ENCODE results near the gene USP31. TPM values are rescaled to one million over a fixed set of nuclear protein-coding genes. Genes with fewer than 3 reads are reported as not detected.
"Not testable (repeated sequence)": the region's sequence is repeated elsewhere in the genome, so short reads cannot be mapped to it uniquely, and the experiment has no call there.

USP31 gene
- total RNA-seq, 1 experiment from 2014 or later: 6.8 TPM

DNA sequence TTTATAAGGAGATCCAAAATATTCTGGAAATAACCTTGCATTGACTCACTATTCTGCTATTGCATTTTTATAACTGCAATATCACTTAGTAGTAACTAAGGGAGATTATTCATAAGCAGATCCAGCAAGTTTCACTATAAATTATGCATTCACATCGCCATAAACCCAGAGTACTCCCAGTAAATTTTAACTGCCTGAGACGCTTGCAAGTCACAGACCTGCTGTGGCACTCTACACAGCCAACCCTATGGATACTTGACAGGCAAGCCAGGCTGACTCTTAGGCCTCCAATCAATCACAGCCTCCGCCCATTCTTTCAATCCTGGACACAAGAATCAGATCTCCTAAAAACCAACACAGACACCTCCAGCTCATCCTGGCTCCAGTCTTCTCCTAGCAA lies 28.2 kb downstream of the USP31 start:
- DNase-seq: no peak
- H3K27me3 ChIP-seq: no peaks in the 10 kb centered on the region
- no peak overlapping the region for H3K4me3 ChIP-seq
- no peaks in the 10 kb centered on the region for H3K9me3 ChIP-seq
- H3K36me3 ChIP-seq: no peaks in the 10 kb centered on the region

DNA sequence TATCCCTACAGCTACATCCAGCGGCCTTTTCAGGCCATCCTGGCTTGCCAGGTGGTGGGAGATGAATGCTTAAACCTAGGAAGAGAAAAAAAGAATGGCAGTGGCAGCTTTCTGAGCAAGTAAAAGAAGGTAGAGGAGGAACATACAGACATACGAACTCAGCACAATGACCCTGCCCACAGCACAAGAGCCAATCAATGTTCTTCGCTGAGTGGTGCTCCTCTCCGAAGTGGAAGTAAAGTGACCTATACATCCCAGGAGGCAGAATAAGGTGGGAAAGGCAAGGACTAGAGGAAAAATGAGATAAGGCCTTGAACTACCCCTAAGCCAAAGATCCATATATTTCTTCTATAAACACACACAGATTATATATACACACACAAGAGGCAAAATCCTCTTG lies 28.7 kb downstream of the USP31 start:
- Histone ChIP-seq H3K36me3 (no peaks in the 10 kb centered on the region), H3K9me3 (no peaks in the 10 kb centered on the region), H3K4me3 (no peak overlapping the region), H3K27me3 (no peaks in the 10 kb centered on the region)
- DNase-seq: no peak

DNA sequence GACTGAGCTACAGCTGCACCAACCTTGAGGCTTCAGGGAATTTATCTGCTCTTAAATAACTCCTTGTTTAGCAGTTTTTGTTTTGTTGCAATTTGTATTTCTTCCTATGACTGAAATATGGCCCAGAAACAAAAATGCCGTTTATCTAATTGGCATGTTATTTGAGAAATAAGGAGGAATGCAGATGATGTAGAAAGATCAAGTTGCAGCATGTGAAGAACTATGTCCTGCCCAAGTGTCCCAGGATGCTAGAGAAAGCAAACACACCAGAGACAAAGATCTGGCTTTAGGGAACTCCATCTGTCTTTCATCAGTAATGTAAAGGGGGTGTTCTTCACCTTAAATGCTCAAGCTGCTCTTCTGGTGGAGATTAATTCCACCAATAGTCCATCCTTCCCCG lies 29.7 kb downstream of the USP31 start:
- Histone ChIP-seq H3K36me3 (no peaks in the 10 kb centered on the region), H3K9me3 (no peaks in the 10 kb centered on the region), H3K27me3 (no peaks in the 10 kb centered on the region), H3K4me3 (no peak overlapping the region)
- no peak for DNase-seq

DNA sequence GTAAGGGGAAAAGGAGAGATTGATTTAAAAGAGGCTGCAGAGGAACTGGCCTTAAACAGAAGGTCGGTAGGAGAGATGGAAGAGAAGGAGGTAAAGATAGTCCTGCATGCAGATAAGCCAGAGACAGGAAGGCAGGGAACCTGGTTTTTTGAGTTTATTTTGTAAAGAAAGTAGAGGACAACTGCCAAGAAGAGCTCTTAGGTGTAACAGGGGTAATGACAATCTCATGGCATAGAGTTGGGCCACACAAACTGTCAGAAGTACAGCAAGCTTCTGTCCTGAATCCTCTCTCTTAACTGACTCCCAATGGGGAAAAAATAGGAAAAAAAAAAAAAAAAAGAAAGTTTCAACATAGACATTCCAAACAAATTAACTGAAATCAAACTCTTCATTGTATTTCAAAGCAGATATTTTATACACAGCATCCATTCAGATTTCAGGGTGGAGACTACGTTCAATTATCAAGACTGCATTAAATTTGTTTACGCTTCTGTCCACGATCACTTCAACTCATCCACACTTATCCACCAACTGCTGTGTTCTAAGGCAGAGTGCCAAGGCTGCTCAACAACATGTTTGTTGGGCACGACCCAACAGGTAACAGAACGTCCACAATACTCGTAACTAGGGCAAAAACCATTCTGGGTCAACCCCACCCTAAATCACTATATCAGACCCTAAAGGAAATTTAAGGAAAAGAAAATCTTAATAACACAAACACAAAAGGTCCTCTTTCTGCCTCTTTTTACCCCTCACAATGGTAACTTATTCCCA lies 34.9 kb downstream of the USP31 start:
- peaks cover 11% of the 10 kb centered on the region; the same call in 1 of the 2 replicates for H3K36me3 ChIP-seq
- DNase-seq: no peak
- H3K9me3 ChIP-seq: no peaks in the 10 kb centered on the region
- H3K4me3 ChIP-seq: no peak overlapping the region
- H3K27me3 ChIP-seq: no peaks in the 10 kb centered on the region; the same call in 1 of the 2 replicates

DNA sequence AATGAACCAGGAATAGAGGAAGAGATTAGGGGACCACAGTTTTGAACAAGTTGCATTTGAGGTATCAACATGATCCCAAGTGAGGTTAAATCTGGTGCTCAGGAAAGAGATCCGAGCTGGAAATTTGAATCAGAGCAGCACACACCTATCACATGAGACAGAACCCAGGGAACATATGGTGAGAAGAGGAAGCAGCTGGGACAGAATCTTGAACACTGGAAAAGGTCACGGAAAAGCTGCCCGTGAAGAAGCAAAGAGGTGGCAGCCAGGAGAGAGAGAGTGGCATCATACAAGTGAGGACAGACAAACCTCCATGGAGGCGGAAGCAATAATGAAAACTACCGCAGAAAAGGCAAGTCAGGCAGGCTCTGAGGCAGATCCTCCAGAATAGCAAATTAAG lies 36.1 kb downstream of the USP31 start:
- Histone ChIP-seq H3K9me3 (no peaks in the 10 kb centered on the region), H3K36me3 (peaks cover 11% of the 10 kb centered on the region; the same call in 1 of the 2 replicates), H3K4me3 (no peak overlapping the region), H3K27me3 (no peaks in the 10 kb centered on the region; the same call in 1 of the 2 replicates)
- no peak for DNase-seq

DNA sequence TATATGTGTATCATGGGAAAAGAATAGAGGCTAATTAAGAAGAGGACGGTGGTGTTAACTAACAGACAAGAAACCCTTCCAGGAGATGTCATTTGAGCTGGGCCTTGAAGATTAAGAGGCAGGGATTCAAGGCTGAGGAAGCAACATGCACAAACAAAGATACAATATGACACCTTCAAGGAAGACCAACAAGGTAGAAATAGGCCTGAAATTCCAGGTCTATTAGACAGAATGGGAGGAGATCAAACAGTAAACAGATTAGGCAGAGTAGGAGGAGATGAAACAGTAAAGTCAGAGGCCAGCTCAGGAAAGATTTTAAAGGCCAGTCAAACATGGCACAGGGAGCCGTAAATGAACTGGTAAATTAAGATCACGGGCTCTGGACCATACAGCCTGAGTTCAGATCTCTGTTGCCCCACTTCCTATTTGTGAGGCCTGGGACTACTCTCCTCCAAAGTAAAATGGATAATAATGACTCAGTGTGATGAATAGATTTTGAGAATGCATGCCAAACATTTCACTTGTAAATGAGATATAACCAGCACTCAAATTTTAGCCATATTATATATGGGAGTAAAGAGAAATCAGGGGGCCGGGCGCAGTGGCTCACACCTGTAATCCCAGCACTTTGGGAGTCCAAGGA lies 38.9 kb downstream of the USP31 start:
- DNase-seq: no peak
- no peaks in the 10 kb centered on the region; the same call in 1 of the 2 replicates for H3K27me3 ChIP-seq
- H3K9me3 ChIP-seq: no peaks in the 10 kb centered on the region
- H3K36me3 ChIP-seq: peaks cover 22% of the 10 kb centered on the region
- no peak overlapping the region for H3K4me3 ChIP-seq

DNA sequence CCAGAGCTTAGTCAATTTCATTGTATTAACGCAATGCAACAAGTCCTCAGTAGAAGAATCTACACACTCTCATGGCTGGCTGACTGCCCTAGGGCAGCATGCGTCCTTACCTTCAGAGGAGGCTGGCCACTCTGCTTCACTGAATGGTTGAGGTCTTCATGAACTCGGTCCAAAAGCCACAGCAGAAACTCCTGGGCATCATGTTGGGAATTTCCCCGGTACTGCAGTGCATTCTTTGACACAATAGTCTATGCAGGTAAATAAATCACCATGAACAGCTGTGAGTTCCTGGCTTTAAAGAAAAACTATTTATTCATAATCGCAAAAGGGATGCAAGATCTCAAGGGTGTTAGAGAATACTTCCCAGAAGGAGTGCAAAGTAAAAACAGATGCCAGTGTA lies 41.3 kb downstream of the USP31 start:
- Histone ChIP-seq H3K4me3 (no peak overlapping the region), H3K27me3 (no peaks in the 10 kb centered on the region; the same call in 1 of the 2 replicates), H3K36me3 (peaks cover 27% of the 10 kb centered on the region), H3K9me3 (no peaks in the 10 kb centered on the region)
- no peak for DNase-seq

DNA sequence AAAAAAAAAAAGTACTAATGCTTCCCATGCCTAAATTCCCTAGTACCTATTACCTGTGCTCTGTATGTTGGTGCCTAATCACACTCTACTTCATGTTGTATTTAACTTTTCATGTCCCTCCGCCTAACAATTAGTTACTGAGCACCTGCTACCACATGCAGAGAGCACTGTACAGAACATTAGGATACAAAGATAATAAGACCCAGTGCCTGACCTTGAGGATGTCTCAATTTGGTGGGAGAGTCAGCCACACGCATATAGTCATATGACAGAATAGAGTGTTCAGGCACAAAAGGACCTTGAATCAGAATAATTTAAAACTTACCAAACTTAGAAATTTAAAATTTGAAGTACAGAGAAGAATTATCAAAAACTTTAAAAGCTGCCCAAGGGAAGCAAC lies 42.1 kb downstream of the USP31 start:
- H3K4me3 ChIP-seq: no peak overlapping the region
- H3K27me3 ChIP-seq: no peaks in the 10 kb centered on the region; the same call in 1 of the 2 replicates
- no peaks in the 10 kb centered on the region for H3K9me3 ChIP-seq
- DNase-seq: no peak
- H3K36me3 ChIP-seq: peaks cover 32% of the 10 kb centered on the region

DNA sequence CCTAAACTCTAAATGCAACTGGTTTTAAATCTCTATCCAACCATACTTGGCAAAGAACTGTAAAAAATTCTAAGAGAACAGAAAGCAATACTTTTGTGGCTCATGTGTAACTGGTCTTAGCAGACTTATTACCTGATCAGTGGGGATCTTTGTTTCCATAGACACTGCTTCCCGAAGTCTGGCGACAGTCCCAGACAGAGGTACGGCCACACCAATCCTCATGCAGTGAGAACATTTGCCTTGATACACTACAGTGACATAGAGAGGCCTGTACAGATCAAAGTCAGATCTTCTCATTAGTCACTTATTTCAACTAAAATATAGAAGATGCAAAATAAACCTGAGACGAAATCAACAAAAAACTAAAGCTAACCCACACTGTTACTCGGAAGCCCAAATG lies 43.9 kb downstream of the USP31 start:
- Histone ChIP-seq H3K4me3 (no peak overlapping the region), H3K36me3 (peaks cover 31% of the 10 kb centered on the region), H3K27me3 (no peaks in the 10 kb centered on the region), H3K9me3 (no peaks in the 10 kb centered on the region)
- no peak for DNase-seq

DNA sequence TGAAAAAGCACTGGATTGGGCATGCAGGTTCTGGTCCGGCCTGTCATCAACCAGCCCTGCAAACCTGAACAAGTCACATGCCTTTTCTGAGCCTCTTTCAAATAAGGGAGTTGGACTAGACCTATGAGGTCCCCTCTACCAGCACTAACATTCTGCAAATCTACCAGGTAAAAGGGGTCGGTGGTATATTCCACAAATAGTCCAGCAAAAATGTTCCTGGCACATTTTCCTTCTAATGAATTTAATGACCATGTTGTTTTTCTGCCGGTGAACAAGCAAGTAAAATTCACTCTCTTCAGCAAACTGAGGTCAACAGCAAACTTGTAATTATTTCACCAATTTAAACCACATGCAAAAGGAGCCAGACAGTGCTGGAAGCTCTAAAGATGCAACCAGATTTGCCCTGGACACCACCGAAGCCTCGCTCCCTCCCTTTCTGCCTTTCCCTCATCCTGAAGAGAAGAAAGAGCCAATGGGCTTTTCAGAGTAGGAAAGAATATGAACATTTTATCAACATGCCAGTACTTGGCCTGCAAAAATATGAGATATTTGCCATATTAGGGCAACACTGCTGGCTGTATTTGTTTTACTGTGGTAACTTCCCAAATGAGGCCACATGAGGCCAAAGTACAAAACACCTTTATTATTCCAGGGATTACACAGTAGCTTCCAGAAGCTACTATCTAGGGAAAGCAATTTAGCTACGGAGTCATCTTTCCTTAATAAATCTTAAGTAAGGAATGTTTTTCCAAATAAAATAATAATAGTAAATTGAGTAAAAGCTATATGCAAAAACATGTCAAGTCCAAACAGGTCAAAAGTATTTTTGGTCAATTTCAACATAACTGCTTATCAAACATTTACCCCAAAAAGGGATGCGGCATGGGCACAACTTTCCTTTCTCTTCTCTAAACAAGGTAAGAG lies 45.0 kb downstream of the USP31 start:
- Histone ChIP-seq H3K9me3 (no peaks in the 10 kb centered on the region; the same call in 1 of the 2 replicates), H3K4me3 (no peak overlapping the region), H3K27me3 (no peaks in the 10 kb centered on the region), H3K36me3 (peaks cover 33% of the 10 kb centered on the region)
- no peak for DNase-seq

DNA sequence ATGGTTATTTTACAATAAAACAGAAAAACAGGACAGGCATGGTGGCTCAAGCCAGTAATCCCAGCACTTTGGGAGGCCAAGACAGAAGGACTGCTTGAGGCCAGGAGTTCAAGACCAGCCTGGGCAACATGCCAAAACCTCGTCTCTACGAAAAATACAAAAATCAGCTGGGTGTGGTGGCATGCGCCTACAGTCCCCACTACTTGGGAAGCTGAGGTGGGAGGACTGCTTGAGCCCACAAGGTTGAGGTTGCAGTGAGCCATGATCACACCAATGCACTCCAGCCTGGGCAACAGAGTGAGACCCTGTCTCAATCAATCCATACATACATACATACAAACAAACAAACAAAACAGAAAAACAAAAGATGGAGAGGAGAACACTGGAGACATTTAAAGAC lies 45.6 kb downstream of the USP31 start:
- no peaks in the 10 kb centered on the region for H3K27me3 ChIP-seq
- H3K4me3 ChIP-seq: no peak overlapping the region
- peaks cover 4% of the 10 kb centered on the region for H3K9me3 ChIP-seq
- H3K36me3 ChIP-seq: peaks cover 33% of the 10 kb centered on the region
- DNase-seq: no peak

DNA sequence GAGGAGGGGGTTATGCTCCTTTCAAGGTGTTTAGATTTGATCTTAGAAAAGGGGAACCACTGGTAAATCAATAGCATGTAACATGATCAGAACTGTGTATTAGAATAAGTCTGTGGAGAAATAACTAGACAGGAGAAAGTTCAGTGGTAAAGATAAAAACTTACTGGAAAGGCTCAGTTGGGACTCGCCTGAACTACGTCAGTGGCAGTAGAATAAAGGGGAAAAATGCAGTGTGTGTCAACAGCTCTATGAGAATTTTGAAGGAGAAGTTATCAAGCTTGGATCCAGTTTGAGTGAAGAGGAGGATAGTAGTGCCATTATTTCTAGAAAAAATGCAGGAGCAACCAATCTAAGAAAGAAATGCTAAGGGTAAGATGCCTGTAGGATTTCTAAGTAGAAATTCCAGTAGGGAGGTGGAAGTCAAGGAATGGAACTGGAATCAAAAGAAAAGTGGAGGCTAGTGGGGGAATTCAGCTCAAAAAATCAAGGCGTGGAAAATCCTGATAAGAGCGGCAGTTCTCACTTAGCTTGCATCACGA lies 48.2 kb downstream of the USP31 start:
- Histone ChIP-seq H3K36me3 (peaks cover 33% of the 10 kb centered on the region), H3K27me3 (no peaks in the 10 kb centered on the region), H3K9me3 (peaks cover 4% of the 10 kb centered on the region), H3K4me3 (no peak overlapping the region)
- no peak for DNase-seq

DNA sequence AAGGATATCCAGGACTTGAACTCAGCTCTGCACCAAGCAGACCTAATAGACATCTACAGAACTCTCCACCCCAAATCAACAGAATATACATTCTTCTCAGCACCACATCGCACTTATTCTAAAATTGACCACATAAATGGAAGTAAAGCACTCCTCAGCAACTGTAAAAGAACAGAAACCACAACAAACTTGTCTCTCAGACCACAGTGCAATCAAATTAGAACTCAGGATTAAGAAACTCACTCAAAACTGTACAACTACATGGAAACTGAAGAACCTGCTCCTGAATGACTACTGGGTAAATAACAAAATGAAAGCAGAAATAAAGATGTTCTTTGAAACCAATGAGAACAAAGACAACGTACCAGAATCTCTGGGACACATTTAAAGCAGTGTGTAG lies 52.8 kb downstream of the USP31 start:
- not testable (repeated sequence) for DNase-seq, H3K27me3 ChIP-seq, H3K4me3 ChIP-seq, H3K9me3 ChIP-seq
- peaks cover 24% of the 10 kb centered on the region for H3K36me3 ChIP-seq

DNA sequence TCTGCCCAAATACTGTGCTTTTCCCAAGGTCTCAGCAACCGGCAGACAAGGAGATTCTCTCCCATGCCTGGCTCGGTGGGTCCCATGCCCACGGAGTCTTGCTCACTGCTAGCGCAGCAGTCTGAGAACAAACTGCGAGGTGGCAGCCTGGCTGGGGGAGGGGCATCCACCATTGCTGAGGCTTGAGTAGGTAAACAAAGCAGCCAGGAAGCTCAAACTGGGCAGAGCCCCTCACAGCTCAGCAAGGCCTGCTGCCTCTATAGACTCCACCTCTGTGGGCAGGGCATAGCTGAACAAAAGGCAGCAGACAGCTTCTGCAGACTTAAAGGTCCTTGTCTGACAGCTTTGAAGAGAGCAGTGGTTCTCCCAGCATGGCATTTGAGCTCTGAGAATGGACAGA lies 55.1 kb downstream of the USP31 start:
- H3K27me3 ChIP-seq: not testable (repeated sequence)

DNA sequence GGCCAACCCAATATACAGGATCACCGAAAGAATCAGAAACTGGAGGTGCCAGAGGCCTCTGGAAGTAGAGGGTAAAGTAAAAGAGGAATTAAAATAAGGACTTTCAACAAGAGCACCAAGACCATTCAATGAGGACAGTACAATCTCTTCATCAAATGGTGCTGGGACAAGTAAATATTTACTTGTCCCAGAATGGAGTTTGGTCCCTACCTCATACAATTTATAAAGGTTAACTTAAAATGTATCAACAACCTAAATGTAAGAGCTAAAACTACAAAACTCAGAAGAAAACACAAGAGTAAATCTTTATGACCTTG lies 56.5 kb downstream of the USP31 start:
- DNase-seq: no peak
- peaks cover 22% of the 10 kb centered on the region for H3K36me3 ChIP-seq
- no peaks in the 10 kb centered on the region for H3K9me3 ChIP-seq
- no peak overlapping the region for H3K4me3 ChIP-seq
- H3K27me3 ChIP-seq: no peaks in the 10 kb centered on the region

More for the DNA sequence above, 55.1 kb downstream of the USP31 start:
- H3K4me3 ChIP-seq, H3K9me3 ChIP-seq, DNase-seq: not testable (repeated sequence)
- peaks cover 21% of the 10 kb centered on the region for H3K36me3 ChIP-seq

DNA sequence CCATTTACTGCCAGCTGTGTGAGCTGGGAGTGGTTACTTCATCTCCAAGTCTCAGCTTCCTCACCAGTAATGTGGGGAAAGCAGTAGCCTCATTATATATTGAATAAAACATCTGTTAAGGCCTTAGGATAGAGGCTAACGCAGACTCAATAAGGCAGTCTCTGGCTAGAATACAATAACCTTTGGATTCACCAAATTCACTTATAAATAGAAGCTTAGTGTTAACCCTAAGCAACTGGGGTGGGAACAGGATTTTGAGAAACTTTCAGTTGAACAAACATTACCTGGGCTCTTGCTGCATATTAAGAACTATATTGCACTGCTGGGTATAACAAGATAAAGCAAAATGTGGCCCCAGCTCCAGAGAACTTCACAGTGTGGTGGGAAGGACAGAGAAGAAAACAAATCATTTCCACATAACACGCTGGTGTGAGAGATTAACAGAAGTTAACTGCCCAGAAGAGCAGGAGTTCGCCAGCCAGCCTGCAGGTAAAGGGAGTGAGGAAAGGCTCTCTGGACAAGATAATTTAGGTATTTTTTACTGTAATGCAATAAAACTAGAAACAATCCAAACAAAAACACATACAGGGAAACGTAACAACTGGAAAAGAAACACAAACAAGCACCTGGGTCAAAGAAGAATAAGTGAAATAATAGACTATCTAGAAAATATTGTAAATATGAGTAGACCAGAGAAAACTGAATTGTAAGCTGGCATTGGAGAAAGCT lies 57.0 kb downstream of the USP31 start:
- peaks cover 25% of the 10 kb centered on the region for H3K36me3 ChIP-seq
- no peaks in the 10 kb centered on the region for H3K27me3 ChIP-seq
- H3K9me3 ChIP-seq: no peaks in the 10 kb centered on the region
- no peak overlapping the region for H3K4me3 ChIP-seq
- DNase-seq: no peak
